G401.6 (cell line): ENCODE measurements around the gene ABCA12.

Experiments used
- FAIRE-seq: peaks from 2 replicates; lab custom pipeline; 2012; peaks lifted over from hg19 to GRCh38; lab: Jason Lieb, UNC

Gene ABCA12

GRCh38 chr2:215036314-215036713 is 102.1 kb downstream of the ABCA12 start:
- no peak for FAIRE-seq

GRCh38 chr2:215034154-215034553 is 104.3 kb downstream of the ABCA12 start:
- FAIRE-seq, result no peak

GRCh38 chr2:215032153-215032552 is 106.3 kb downstream of the ABCA12 start:
- no peak for FAIRE-seq

DNA sequence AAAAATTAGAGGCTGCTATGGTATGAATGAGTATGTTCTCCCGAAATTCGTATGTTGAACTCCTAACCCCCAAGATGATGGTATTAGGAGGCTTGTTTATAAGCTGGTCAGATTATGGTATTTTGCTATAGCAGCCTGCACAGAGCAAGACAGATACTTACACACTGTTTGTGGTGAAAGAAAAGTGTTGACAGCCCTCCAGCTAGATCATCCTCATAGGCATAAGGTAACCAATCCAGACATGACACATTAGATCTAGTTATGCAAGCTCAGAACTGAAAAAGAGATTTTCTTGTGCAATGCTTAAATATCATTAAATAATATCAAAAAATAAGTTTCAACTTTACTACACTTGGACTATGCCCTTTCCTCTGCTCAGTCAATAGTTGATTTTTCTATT is 107.1 kb downstream of the ABCA12 start:
- no peak for FAIRE-seq

DNA sequence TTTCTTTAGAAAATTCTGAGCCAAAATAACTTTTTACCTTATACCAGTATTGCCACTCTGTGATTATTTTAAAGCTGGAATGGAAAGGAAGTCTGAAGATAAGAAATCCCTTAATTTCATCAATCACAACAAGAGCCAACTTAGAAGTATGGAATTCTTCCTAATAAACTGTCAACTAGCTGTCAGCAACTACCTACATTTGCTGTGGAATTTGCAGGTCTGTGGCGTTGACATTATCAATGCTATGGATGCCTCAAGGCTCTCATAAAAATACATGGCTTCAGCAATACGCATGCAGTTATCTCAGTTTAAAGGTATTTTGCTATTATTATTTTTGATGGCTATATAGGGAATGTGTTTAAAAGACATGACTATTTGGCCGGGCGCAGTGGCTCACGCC is 108.5 kb downstream of the ABCA12 start:
- no peak for FAIRE-seq

- no peak for FAIRE-seq
These were observed 110.2 kb downstream of the ABCA12 start for GRCh38 chr2:215028231-215028630.

DNA sequence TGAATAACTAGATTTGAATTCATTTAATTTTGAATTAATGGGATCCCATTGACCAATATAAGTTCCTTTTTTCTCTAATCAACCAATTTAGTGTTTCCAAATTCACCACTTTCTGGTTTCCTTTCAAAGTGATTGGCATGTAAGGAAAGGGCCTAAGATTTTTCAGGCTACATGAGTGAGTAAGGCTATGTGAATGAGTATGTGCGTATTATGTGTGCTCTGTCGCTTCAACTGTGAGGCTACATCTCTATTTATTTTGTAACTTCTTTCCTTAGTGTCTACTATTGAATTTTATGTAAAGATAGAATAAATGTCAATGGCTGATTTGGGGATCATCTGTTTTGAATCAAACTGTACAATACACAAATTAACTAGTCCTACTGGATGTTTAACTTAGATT is 110.6 kb downstream of the ABCA12 start:
- no peak for FAIRE-seq

DNA sequence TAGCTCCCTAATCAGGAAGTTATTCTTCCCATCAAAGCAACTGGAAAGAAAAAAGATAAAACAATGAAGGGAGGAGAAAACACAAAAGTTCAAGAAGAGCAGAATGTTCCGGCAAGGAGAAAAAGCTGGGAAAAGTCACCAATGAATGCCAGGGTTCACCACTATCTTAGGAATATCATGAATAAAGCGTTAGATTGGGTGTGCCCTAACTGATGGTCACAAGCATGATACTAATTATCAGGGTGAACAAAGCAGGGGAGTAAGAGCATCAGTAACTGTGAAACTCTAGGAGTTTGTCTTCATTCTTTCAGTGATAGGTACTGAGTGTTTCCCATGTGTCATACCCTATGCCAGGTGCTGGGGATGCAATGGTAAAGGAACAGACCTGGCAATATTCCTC is 115.5 kb downstream of the ABCA12 start:
- FAIRE-seq, result no peak

DNA sequence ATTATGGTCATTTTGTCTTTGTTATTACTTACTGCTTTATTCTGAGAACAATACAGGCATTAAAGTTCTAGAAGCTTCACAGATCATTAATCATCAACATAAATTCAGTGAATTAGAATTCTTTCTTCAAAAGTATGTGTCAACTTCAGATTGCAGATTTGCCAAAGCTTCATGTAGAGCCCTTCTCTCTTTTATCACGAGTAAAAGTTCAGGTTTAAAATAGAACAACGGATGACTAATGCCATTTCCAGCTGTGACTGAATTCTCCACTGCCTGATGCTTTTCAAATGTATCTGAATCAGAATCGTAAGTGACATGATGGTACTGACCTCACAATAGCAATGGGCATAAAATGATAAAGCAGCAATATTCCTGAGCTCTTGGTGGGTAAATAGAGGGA is 116.0 kb downstream of the ABCA12 start:
- no peak for FAIRE-seq

GRCh38 chr2:215020283-215020682 is 118.1 kb downstream of the ABCA12 start:
- no peak for FAIRE-seq

DNA sequence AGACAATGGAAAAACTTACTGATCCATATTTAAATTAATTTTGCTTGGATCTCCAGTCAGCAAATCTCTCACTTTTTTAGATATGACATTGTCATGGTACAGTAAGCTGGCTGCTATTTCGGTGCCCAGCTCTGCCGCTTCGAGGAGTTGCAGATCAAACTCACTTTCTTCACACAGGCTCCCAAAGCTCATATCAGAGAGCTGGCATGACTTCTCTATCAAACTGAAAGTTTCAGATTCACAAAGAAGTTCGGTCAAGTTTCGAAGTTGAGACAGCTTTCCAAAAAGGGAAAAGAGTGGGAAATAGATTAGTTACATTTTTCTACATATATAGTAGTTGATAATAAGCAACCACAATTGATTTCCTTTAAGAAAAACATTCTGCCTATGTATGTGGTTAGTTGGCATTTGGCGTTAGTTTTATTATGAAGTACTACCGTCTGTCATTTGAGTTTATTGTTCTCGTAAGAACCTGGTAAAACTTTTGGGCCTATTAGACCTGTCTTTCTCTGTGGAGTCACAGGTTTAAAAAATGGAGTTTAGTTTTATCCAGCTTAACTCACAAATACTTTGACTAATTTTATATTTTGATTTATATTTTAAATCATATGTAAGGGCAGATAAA is 118.8 kb downstream of the ABCA12 start:
- no peak for FAIRE-seq

- FAIRE-seq, result no peak
These were observed 119.3 kb downstream of the ABCA12 start for GRCh38 chr2:215019085-215019484.

DNA sequence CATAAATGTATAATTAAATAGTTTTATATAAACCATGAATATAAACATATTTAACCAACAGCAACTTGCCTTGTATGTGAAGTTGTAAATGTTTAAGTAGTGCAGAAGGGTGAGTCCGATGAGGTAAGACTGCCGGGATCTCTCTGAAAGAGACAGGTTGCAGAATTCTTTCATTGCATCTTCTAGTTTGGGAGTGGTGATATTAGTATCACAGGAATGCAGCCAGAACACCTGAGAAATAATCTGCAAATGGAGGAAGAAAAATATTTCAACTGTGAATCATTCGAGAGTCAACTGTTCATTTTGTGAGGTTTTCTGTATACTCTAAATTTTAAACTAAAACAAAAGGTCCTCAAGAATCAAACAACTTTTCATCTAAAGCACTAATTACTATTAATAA is 123.0 kb downstream of the ABCA12 start:
- FAIRE-seq, result no peak

- FAIRE-seq, result no peak
These were observed 128.0 kb downstream of the ABCA12 start for GRCh38 chr2:215010390-215010789.

DNA sequence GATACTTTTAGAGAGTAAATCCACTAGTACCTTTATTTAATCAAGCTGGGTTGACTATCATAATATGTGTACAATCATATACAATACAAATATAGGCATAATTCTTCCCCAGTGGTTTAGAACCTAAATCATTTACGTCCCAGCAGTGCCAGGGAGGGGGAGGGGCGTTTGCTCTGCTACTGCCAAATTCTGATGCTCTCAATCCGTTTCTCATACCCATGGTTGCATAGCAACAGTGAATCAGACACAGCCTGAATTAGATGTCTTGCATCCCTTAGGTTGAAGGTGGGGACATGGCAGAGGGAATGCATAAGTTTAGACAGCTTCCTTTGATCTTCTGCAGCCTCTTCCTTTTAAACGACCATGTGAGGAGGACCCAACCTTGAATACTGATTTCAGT is 135.4 kb downstream of the ABCA12 start:
- no peak for FAIRE-seq

GRCh38 chr2:215002500-215002899 is 135.9 kb downstream of the ABCA12 start:
- peak; percentile 84 for FAIRE-seq

GRCh38 chr2:215000721-215001120 is 137.7 kb downstream of the ABCA12 start:
- FAIRE-seq, result no peak

DNA sequence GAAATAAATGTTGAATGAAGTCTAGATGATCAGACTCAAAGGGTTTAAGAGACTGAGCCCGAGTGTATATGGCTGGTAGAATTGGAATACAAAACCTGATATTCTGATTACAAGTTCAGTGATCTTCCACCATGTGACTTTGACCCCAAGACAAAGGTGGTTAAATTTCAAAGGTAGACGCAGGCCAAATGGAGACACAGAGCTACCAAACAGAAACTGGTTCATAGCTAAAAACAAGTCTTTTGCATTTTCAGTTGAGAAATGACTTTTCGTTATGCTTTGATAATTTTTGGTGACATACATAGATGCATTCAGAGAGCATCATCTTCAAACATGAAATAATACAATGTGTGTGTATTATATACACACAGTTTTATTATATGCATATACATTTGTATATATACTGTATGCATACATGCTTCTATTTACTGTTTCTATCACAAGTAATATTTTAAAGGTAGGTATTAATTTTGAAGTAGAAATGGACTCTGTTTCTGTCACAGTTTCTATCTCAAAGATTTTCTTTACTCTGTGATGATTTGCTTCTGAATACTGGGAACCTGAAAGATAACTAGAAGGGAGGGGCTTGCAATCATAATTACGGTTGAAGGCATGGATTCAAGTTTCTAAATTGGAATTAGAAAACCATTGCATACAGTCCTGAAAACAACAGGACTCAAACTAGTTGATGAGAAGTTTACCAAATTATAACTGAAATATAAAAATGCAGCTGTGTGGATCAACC is 142.3 kb downstream of the ABCA12 start:
- no peak for FAIRE-seq

DNA sequence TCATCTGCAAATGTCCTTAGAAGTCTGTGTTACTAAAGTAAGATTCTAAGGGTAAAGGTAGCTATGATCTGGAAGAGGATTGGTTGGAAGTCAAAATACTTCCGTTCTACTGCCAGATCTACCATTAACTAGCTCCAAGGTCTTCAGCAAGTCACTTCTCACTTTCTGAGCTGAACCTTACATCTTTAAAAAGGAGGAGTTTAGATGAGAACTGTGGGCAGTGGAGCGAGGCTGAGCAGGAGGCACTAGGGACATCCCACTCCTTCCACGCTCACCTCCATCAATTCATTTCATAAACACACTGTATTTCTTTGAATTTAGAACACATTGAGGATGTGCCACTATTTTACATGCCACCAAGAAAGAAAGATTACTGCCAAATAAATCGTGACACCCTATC is 143.0 kb downstream of the ABCA12 start:
- no peak for FAIRE-seq

DNA sequence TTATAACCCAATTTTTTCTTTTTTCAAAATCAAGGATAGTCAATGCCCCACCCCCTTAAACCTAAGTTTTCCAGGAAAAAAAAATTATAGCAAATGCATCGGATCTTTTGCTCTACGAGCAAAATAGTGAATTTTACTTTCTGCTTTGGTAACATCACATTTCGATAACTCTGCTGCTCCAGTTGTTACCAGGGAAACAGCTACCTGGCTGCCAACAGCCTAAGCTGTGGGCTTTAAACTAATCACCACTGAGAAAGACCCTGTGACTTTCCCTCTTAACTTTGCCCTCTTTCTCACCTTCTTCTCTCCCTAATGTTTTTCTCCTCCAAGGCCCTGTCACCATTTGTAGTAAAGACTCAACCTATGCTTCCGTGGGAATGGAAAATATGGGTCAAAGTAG is 145.5 kb downstream of the ABCA12 start:
- no peak for FAIRE-seq

DNA sequence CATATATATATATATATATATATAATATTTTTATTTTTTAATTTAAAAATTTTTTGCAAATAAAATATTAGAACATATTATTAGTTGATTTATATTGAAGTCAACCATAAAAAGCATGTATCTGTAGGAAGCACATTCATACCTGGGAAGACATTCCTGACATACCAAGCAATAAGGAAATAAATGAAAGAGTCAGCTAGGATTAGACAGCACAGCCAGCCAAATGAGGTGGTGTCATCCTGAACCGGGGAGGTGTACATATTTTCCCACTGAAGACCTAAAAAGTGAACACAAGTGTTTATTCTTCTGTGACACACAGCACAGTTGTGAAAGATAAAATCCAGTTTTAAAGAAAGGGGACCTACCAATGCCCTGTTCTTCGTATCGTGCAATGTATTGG is 149.2 kb downstream of the ABCA12 start:
- FAIRE-seq, result no peak

DNA sequence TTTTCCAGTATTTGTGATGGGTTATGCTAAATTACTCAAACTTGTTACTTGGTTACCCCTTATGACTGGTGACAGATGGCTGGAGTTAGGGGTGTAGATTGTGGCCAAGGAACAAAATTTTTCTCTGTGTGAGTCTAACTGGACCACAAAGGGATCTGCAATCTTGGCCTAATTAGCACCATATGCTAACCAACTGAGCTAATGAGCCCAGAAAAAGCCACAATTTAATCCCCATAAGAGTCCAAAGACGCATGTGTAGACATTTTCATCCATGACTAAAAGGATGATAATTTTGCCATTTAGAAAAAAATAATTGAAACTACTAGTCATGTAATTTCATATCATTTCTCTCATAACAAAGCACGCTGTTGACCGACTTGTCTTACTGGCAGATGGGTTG is 151.2 kb downstream of the ABCA12 start:
- no peak for FAIRE-seq

GRCh38 chr2:214985619-214986018 is 152.8 kb downstream of the ABCA12 start:
- no peak for FAIRE-seq

GRCh38 chr2:214966420-214966819 is 172.0 kb downstream of the ABCA12 start:
- FAIRE-seq, result no peak
